Measurements from ENCODE around the gene SMARCB1.

The SMARCB1 gene

DNA sequence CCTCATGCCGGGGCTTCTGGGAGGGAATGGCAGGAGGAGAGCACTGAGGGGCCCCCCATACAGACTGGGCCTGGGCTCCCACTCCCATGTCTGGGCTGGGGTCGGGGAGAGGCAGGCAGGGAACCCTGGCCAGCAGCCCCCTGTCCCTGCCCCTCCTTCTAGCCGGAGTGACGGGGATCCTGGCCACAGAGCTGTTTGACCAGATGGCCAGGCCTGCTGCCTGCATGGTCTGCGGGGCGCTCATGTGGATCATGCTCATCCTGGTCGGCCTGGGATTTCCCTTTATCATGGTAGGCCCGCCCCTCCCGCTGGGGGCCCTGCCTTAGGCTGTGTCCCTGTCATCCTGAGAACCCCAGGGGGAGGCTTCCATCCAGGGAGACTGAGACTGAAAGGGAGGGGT lies 97.4 kb downstream of the SMARCB1 start:
- no peak for DNase-seq (ENCODE audit: low read depth)

Data from EH (cell line).